Stimulated activated naive CD4-positive, alpha-beta T cell (primary cell): ENCODE data around the gene ZMIZ1.

Experiments used
- DNase-seq, 6 experiments: peaks; one replicate each; lab custom pipeline; 2025; lab: John Stamatoyannopoulos, UW

The ZMIZ1 gene

DNA sequence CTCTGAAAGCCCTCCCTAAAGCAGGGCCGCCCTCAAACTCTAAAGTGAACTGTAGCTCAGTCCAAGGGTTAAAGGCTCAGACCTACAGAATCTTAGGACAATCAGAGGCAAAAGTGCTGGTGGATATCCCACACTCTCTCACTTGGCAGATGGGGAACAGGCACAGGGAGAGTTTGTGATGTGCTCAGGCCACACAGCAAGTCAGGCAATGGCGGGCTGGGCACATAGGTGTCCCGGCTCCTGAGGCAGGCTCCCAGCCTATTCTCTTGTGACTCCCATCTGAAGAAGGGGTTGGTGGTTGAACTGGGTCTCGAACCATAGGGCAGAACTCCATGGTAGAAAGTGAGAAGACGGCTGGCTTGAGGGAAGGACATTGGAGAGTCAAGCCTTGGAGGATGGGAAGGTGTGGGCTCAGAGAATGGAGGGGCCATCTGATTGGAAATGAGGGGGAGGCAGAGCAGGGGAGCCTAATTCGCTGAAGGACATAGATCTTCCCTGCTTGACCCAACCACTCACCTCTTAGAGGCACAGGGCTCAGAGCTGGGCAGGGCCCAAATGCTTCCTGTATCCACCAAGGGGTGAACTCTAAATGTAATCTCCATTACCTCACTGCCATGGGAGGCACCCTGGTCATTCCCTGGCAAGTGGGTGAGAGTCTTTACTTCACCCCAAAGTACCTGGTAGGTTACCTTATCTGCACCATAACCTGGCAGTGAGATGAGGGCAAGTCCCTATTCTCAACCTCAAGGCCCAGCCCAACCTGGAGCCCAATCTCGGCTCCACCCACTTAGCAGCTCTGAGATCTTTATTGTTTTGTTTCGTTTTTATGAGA is 4.9 kb upstream of the ZMIZ1 start:
- peak in 2 of 6 experiments; percentile 6 to 15 for DNase-seq

DNA sequence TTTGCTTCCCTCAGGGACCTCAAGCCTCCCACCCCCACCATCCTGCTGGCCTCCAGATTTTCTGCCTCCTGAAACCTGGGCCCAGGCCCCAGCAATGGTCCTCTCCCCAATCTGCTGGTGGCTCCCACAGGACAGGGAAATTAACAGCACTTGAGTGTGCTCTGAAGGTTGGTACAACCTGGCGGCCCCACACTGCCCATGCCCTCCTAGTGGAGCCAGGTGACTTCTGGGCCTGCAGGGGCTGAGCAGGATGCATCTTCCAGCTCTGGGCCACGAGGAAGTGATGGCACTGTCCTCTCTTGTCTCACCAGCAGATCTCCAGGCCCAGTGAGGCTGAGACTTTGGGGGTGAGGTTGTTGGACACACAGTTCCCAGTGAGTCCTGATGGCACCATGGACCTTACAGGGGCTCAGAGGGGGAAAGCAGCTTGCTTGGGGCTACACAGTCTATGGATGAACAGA is 3.6 kb upstream of the ZMIZ1 start:
- DNase-seq: no peak

DNA sequence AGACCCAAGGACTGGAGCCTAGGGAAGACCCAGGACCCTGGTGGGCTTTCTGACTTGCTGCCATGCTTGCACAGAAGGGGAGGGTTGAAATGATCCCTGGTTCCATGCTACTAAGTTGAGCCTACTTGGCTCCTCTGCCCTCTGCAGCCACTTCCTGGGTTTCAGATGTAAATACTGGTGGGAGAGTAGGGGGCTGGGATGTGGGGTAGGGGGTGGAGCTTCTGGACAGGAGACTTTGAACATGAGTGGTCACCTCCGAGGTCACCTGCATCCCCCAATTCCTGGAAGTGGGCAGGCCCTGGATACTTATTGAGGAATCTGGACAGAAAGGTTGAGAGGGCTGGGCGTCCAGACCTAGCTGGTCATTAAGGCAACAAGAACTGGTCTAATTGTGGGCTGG is 2.9 kb upstream of the ZMIZ1 start:
- DNase-seq: no peak

DNA sequence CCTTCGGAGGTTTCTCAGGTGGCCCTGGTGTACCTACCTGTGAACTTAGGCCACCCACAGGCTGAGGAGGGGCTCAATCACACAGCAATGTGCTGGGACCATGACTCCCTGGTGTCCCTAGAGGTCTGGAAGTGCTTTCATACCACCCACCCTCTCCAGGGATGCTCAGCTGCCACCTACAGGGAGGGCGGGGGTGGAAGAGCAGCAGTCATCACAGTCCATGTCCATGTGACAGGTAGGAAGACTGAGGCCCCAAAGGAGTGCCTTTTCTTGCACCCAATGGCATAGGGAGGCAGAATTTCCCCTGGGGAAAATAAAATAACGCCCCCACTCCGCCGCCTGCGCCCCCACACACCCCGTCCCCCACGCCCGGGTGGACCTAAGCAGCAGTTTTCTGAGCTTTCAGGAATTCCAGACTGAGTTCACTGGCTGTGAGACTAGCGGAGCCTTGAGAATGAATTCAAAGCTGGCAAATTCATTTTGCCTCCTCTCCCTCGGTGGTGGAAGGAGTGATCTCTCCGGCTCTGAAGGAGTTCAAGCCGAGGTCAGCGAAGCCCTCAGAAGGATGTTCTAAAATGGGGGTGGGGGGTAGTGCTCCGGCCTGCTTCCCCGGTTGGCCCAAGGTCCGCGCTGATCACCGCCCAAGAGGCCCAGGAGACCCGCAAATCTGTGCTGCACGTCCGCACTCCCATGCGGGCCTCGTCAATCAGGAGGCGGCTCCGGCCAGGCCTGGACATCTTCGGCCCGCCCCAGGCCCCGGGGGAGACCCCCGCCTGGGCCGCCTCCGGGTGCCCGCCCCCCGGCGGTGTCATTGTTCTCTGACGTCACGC is 2.1 kb upstream of the ZMIZ1 start:
- peak in 2 of 6 experiments; percentile 23 to 39 for DNase-seq

DNA sequence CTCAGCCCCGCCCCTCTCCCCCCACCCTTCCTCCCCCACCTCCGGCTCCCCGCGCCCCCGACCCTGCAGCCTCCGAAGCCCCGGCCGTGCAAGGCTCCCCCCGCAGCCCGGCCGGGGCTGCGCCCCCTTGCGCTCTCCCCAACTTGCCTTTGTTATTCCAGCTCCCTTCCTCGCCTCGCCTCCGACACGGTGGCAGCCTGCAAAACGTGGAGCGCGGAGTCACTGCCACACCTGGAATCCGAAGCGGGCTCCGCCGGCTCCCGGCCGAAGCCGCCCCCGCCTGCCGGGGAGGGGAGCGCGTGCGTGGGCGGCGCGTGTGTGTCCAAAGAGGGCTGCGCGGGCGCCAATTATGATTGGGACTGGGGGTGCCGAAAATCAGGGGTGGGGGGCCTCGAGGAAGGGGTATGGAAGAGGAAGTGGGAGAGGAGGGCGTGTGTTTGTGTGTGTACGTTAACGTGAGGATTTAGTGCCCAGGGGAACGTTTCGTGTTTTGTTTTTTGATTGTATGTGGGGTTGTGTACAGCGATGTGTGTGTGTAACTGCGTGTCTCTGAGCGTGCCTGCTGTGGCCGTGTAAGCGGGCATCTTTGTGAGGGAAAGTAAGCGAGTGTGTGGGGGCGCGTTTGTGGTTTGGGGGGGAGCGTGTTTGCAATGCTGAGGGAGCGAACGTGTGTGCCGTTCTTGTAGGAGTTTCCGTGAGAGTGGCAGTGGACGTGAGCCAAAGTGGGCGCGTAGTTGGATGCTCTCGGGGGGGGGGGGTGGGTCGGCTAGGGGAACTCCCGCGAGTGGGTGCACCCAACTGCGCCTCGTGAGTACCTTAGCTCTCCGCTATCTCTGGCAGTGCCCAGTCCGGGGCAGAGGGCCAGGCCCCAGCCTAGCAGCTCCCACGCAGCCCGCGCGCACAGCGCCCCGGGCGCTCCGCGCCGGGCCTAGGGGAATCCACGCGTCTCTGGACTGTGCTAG is 1.2 kb upstream of the ZMIZ1 start:
- peak; percentile 59 to 87 (median 82) for DNase-seq

DNA sequence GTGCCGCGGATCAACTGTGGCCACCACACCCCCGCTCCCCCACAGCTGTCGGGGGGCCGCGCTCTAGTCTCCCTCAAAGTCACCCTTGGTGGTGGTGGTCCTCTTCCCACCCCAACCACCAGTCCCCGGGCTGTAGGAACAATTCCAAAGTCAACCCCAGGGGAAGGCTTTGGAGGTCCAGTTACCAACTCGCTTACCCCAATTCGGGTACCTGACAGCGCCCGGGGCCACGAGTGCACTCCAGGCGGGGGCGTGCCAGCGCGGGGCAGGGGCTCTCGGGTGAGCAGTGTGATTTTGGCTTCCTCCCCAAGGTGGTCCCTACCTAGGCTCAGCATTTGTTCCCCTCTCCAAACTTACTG is 584 bp upstream of the ZMIZ1 start:
- peak in 3 of 6 experiments; percentile 11 to 66 (median 63) for DNase-seq

DNA sequence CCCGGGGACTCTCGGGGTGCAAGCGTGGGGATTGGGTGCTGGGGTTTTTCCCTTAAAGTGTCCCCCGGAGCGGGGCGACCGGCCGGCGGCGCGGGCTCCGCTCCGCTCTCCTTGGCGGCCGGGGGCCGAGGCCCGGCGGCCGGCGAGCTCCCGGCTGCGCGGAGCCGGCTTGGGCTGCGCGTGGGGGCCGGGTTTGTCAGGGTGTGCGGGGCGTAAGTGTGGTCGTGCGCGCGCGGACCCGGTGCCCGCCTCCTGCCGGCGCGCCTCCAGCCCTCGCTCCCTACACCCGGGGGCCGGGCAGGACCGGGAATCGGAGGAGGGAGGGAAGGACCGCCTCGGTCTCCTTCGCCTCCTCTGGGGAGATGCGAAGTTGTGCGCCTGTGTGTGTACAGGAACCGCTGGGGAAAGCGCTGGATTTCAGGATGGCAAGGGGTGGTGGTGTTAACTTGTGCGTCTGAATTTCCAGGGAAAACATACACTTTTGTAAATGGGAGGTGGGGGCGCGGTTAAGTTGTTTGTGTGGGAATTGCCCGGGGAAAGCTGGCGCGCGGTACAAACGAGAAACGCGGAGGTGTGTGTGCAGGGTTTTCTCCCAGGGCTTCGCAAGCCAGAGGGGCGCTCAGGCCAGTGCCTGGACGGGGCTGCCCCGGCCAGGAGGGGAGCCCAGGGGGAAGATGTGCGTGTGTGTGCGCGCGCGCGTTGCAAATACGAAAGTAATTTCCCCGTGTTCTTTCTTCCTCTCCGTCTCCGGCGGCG is 737 bp downstream of the ZMIZ1 start:
- DNase-seq: peak; percentile 10 to 61 (median 29)

DNA sequence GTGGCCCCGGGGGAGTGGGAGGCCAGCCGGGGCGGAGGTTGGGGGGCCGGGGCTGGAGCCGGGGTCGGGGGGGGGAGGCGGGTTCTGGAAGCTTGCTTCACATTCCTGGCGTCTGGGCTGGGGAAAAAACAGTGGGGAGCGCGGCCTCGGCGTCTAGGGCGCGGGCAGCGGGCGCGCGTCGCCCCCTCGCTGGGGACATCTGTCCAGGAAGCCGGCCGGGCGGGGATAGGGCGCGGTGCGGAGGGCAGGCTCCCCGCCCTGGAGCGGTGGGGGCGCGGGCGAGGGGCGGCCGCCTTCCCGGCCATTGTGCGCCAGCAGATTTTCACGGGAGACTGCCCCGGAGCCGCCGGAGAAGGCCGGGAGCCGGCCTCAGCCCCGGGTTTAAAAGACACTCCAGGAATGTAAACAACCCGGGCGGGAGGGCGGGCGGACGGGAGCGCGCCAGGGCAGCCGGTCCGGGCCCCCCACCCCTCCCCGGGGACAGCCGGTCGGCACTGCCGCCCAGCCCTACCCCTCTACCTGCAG is 1.4 kb downstream of the ZMIZ1 start:
- DNase-seq: no peak

DNA sequence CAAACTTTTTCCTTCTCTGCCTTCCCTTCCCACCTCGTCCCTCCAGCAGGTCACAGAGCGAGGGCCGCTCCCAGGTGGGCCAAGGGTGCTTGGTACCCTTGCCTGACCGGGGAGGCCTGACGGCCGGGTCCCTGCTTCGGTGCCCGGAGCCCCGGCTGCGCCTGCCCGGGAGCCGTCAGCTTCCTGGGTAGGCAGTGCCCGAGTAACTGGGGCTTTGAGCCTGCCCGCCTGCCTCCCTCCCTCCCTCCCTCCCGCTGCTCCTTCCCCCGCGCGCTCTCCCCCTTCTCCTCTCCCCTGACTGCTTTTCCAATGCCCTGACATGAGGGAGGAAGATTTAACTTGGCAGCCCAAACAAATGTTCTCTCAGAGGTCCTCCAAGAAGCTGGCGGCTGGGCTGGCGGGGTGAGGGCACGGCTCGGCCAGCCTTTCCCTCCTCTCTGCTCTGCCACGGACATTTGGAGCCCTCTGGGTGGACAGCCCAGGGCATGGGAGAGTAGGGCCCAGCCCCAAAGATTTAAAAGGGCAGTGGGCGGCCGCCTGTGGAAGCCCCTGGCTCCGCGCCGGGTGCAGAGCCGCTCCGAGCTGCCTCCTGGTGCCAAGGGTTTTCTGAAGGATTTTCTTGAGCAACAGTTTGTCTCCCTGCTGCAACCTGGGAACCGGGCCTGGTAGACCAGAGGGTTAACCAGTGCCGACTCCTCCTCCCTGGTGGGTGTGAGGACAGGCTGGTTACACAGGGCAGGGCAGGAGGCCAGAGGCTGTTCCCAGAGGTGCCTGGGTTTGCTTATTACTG is 2.0 kb downstream of the ZMIZ1 start:
- DNase-seq: peak in 3 of 6 experiments; percentile 8 to 37 (median 19)

DNA sequence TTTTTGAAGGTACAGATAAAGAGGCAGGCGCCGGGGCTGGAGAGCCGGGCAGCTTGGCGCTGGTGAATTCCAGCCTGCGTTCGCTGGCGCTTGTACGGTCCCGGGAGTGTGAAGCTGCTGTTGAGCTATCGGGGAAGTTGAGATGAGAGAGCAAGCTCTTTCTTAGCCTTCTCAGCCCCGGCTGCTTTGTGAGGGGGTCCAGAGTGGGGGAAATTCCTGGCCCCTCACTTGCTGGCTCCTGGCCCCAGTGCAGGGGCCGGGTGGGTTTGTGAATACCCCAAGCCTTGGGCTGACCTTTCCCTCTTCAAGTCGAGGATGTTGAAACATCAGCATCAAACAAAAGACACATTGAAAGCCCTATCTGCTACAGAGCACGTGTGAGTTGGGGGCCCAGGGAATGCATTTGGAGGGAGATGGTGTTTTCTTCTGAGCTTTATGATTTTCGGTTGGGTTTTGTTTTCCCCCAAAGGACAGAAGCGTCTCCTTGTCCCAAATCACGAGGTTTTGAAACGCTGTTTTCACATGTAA is 2.7 kb downstream of the ZMIZ1 start:
- DNase-seq: no peak

DNA sequence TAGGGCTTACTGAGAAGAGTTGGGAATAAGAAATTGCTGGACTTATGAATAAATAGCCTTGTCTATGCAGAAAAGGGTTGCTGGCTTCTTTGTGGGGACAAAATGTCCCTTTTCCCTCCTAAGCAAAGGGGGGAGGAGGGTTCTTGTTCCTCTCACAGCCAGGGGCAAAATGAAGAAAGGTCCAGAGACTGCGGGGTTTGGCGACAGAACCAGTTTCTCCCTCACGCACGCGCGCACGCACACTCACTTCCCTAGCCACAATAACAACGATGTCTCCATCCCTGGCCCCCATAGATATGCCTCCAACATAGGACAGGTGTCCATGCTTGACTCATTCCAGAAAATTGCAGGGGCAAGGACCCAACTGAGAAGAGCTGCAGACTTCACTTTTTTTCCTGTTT is 3.3 kb downstream of the ZMIZ1 start:
- DNase-seq: no peak

DNA sequence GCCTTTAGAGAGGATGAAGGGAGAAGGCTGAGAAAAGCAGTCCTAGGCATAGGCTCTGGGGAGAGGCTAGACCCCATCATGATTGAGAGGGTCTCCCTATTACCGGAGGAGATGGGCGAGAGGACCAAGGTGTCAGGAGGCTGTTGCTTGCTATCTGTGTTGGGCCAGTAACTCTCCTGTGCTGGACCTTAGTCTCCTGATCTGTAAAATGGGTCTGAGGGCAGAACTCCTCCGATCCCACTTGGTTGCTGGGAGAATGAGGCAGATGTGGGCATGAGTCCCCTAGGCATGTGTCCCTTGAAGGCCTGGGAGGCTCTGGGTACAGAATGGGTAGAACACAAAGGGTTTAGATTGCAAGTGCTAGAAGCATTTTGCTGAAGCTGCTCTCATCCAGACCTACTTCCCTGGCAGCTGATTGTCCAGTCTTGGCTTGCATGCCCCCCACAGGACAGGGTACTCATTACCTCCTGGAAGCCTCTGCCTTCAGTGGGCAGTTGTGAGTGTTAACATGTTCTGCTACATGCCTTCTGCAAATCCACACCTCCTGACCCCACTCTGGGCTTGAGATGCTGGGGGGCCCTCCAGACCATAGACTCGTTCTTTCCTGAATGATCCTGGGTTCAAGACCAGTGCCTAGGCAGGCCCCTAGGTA is 4.4 kb downstream of the ZMIZ1 start:
- DNase-seq: no peak

DNA sequence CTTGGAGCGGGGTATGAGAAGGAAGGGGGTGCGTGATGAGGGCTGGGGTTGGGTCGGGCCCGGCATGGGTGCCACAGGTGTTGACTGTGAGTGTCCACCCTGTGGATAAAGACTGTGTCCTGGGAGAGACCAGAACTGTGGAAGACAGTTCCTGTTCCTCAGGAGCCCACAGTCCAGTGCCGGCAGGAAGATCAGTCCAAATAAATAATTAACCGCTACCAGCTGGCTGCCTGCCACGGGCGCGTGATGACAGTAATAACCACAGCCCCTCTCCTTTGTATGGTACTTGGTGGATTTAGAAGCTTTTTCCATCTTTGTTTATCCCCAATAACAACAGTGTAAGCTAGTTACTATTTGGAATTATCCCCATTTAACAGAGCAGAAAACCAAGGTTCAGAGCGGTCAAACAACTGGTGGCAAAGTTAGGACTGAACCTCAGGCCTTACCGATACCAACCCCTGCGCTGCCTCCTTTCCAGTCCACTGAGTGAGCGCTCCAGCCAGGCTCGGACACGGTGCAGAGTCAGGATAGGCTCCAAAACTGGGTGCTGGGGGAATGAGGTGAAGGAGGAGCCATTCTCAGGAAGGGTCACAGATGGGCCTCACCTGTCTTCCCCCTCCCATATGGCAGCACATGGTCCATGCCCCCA is 5.1 kb downstream of the ZMIZ1 start:
- no peak for DNase-seq

DNA sequence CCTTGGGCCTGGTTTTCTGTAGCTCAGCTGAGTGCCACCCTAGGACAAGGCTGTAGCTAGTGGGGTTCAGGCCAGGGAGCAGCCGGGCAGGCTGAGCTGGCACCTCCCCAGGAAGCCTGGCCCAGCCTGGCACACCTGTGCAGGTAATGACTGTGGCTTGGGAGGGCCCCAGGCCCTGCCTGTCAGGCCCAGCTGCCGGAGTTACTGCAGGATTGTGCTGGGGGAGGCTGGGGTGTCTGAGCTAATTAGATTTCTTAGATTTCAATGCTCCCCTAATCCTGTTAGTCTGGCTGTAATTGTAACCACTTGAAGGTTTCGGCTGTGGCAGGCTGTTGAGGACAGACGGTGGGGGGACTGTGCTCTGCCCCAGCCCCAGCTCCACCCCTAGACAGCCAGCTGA is 6.0 kb downstream of the ZMIZ1 start:
- no peak for DNase-seq

DNA sequence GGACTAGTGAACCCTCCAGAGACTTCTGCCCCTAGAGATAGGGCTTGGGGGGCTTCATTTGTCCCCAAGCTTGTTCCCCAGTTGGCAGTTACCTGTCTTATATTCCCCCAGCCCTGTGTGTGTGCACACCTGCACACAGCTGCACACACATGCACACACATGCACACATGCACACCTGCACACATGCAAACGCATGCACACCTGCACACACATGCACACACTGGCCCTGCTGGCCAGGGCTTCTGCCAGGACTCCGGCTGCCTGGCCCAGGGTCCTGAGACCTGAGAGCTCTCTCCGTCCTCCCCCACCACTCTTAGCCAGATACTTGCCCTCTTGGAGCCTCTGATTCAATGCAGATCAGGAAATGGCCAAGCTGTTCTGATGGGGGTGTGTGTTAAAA is 6.7 kb downstream of the ZMIZ1 start:
- no peak for DNase-seq

DNA sequence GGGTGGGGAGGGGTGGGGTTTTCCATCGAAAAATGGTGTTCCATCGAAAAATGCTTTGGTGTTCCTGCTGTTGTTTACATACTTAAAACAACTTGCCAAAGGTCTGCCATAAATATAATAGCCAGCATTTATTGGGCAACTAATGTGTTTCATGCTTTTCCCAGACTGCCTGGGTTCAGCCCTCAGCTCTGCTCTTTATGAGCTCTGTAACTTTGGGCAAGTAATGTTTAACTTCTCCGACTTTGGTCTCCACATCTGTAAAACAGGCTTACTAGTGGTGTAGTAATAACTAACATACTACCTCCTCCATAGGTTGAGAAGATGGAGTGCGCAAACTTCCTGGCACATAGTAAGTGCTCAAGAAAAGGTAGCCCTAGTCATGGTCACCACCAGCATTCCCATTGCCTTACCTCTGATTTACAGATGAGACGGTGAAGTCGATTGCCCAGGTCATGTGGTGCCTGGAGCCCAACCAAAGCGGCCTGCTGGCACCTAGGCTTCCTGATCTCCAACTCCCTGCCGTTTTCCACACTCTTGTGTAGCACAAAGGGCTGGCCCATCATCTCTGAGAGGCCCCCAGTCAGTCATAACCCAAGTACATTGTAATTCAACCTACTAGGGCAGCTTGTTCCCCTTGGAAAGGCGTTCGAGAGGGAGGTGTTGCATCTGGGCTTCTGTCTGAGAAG is 8.9 kb downstream of the ZMIZ1 start:
- no peak for DNase-seq

DNA sequence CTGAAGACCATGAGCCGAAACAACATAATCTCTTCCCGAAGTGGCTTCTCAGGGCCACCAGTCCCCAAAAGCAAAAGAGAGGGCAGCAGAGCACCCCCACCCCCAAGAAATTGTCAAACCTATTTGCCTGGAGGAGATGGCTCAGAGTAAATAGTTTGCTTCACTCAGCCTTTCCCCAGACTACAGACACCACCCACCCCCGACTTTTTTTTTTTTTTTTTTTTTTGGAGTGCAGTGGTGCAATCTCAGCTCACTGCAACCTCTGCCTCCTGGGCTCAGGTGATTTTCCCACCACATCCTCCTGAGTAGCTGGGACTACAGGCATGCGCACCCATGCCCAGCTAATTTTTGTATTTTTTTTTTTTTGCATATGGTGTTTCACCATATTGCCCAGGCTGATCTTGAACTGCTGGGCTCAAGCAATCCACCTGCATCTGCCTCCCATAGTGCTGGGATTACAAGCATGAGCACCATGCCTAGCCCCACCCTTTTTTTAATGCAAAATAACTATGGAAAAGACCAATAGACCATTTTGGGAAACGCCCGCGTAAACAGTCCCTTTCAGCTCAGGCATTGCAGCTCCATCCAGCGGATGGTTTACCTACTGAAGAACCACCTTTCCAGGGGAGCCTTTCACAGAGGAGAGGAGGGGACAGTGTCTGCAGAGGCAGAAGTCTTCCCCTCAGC is 9.7 kb downstream of the ZMIZ1 start:
- DNase-seq: no peak

DNA sequence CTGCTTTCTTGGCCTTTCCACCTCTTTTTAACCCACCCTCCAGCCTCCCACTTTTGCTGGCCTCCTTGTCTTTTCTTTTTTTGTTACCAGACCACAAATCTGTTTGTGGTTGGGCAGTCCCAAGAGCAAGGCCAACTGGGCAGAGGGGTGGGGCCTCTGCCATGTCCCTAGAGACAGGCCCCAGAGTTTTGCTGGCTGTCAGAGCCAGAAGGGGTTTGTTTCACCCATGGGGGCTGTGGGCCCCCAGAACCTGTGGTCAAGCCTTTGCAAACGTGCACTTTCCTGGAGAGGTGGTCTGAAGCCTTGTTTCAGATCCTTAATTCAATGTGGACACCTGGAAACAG is 10.3 kb downstream of the ZMIZ1 start:
- no peak for DNase-seq
